ENCODE measurements around the gene ZCCHC8.
A peak's percentile ranks its signal among the peaks of the same experiment; 100 is the strongest.

Gene ZCCHC8

DNA sequence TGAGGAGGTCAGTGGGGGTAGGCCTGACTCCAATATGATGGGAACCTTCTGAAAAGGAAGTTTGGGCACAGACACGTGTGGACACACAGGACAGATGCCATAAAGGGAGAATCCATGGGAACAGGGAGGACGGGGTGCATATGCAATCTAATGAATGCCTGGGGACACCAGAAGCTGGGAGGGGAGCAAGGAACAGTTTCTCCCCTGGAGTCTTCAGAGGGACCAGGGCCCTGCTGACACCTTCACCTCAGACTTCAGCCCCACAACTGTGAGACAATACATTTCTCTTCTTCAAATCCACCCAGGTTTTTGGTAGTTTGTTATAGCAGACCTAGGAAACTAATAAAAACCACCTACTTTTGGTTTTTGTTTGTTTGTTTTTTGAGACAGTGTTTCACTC is 43.1 kb downstream of the ZCCHC8 start:
- Histone ChIP-seq H3K4me2 (no peak overlapping the region), H3K79me2 (ENCODE audit: insufficient read depth, low read depth) (no peaks in the 10 kb centered on the region), H3K27me3 (ENCODE audit: insufficient read depth, low read depth) (no peaks in the 10 kb centered on the region), H3K27ac (no peak overlapping the region), H4K20me1 (ENCODE audit: insufficient read depth) (no peaks in the 10 kb centered on the region), H3K4me1 (ENCODE audit: low read depth, poor library complexity, severe bottlenecking) (peaks cover 24% of the 10 kb centered on the region), H3K4me3 (IDR thresholded peaks at IDR 0.05; ENCODE audit: insufficient read depth, low read depth, low read length) (no peak overlapping the region), H3K9ac (no peak overlapping the region), H3K36me3 (ENCODE audit: insufficient read depth) (no peaks in the 10 kb centered on the region), H2AFZ (ENCODE audit: low read depth) (no peak overlapping the region)
- TF ChIP-seq, protein P1, sequence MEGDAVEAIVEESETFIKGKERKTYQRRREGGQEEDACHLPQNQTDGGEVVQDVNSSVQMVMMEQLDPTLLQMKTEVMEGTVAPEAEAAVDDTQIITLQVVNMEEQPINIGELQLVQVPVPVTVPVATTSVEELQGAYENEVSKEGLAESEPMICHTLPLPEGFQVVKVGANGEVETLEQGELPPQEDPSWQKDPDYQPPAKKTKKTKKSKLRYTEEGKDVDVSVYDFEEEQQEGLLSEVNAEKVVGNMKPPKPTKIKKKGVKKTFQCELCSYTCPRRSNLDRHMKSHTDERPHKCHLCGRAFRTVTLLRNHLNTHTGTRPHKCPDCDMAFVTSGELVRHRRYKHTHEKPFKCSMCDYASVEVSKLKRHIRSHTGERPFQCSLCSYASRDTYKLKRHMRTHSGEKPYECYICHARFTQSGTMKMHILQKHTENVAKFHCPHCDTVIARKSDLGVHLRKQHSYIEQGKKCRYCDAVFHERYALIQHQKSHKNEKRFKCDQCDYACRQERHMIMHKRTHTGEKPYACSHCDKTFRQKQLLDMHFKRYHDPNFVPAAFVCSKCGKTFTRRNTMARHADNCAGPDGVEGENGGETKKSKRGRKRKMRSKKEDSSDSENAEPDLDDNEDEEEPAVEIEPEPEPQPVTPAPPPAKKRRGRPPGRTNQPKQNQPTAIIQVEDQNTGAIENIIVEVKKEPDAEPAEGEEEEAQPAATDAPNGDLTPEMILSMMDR (conservative IDR thresholded peaks at IDR 0.05; ENCODE audit: low read depth, low read length) = no peak

DNA sequence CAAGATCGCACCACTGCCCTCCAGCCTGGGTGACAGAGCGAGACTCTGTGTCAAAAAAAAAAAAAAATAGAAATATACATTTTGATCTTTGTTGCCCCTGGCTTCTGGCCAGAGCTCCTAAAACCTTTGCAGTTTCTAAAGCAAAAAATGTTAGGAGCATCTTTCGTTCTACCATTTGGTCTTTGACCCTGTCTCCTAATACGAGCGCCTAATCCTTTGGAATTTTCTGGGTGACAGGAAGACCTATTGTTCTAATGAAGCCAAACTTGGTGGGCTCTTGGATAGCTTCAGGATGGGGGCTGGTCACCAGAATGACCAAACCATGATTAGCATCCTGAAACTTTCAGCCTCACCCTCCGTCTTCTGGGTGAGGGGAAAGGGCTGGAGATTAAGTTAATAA is 46.0 kb downstream of the ZCCHC8 start:
- Histone ChIP-seq H3K4me1 (ENCODE audit: low read depth, poor library complexity, severe bottlenecking) (peaks cover 15% of the 10 kb centered on the region), H3K4me3 (IDR thresholded peaks at IDR 0.05; ENCODE audit: insufficient read depth, low read depth, low read length) (no peak overlapping the region), H3K27ac (no peak overlapping the region), H3K27me3 (ENCODE audit: insufficient read depth, low read depth) (no peaks in the 10 kb centered on the region), H3K9ac (no peak overlapping the region), H4K20me1 (ENCODE audit: insufficient read depth) (no peaks in the 10 kb centered on the region), H2AFZ (ENCODE audit: low read depth) (no peak overlapping the region), H3K79me2 (ENCODE audit: insufficient read depth, low read depth) (no peaks in the 10 kb centered on the region), H3K36me3 (ENCODE audit: insufficient read depth) (no peaks in the 10 kb centered on the region), H3K4me2 (no peak overlapping the region)
- TF ChIP-seq, protein P1 (conservative IDR thresholded peaks at IDR 0.05; ENCODE audit: low read depth, low read length) = no peak

DNA sequence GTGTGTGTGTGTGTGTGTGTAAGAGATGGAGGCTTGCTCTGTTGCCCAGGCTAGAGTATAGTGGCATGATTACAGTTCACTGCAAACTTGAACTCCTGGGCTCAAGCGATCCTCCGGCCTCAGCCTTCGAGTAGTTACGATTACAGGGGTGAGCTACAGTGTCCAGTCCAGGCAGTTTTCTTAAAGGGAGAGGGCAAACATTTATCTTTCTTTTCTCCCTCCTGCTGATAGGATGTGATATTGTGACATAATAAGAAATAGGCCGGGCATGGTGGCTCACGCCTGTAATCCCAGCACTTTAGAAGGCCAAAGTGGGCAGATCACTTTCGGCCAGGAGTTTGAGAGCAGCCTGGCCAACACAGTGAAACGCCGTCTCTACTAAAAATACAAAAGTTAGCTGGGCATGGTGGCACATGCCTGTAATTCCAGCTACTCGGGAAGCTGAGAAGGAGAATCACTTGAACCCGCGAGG is 46.4 kb downstream of the ZCCHC8 start:
- H3K4me2 ChIP-seq = no peak overlapping the region
- H4K20me1 ChIP-seq (ENCODE audit: insufficient read depth) = no peaks in the 10 kb centered on the region
- H2AFZ ChIP-seq (ENCODE audit: low read depth) = peak overlapping the region; percentile 0; the same call in 1 of the 2 replicates
- no peak overlapping the region for H3K4me3 ChIP-seq (IDR thresholded peaks at IDR 0.05; ENCODE audit: insufficient read depth, low read depth, low read length)
- H3K9ac ChIP-seq = no peak overlapping the region
- H3K27ac ChIP-seq = no peak overlapping the region
- H3K4me1 ChIP-seq (ENCODE audit: low read depth, poor library complexity, severe bottlenecking) = peaks cover 15% of the 10 kb centered on the region
- H3K27me3 ChIP-seq (ENCODE audit: insufficient read depth, low read depth) = no peaks in the 10 kb centered on the region
- H3K36me3 ChIP-seq (ENCODE audit: insufficient read depth) = no peaks in the 10 kb centered on the region
- no peaks in the 10 kb centered on the region for H3K79me2 ChIP-seq (ENCODE audit: insufficient read depth, low read depth)
- TF ChIP-seq, protein P1 (conservative IDR thresholded peaks at IDR 0.05; ENCODE audit: low read depth, low read length) = no peak

DNA sequence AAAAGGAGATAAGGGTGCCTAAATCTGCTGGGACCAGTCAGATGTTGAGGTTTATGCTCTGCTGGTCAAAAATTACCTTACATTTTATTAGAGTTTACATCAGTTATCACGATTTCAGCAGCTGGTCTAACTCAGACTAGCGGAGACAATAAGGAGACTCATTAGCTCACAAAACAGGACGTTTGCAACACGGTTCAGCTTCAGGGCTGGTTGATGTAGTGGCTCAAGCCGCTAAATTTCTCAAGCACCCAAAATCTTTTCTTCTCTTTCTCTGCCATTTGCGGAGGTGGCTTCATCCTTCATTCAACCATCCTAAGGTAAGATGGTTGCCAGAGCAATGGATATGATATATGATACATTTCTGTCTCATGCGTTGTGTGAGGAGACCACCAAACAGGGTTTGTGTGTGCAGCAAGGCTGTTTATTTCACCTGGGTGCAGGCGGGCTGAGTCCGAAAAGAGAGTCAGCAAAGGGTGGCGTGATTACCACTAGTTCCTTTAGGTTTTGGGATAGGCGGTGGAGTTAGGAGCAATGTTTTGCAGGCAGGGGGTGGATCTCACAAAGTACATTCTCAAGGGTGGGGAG is 47.9 kb downstream of the ZCCHC8 start:
- Histone ChIP-seq H2AFZ (ENCODE audit: low read depth) (peak overlapping the region; percentile 54; the same call in 1 of the 2 replicates), H3K27ac (peak overlapping the region; percentile 49; the same call in 1 of the 2 replicates), H3K9ac (no peak overlapping the region)

More for the DNA sequence above, 47.9 kb downstream of the ZCCHC8 start:
- Histone ChIP-seq H3K79me2 (ENCODE audit: insufficient read depth, low read depth) (no peaks in the 10 kb centered on the region), H4K20me1 (ENCODE audit: insufficient read depth) (no peaks in the 10 kb centered on the region), H3K36me3 (ENCODE audit: insufficient read depth) (no peaks in the 10 kb centered on the region), H3K4me3 (IDR thresholded peaks at IDR 0.05; ENCODE audit: insufficient read depth, low read depth, low read length) (no peak overlapping the region), H3K4me1 (ENCODE audit: low read depth, poor library complexity, severe bottlenecking) (peaks cover 15% of the 10 kb centered on the region), H3K27me3 (ENCODE audit: insufficient read depth, low read depth) (no peaks in the 10 kb centered on the region), H3K4me2 (peak overlapping the region; percentile 51)
- TF ChIP-seq, protein P1 (conservative IDR thresholded peaks at IDR 0.05; ENCODE audit: low read depth, low read length) = no peak
